CD4-positive, alpha-beta T cell (primary cell): ENCODE data around the gene ITPRIPL2. TPM values are rescaled to one million over a fixed set of nuclear protein-coding genes. Genes with fewer than 3 reads are reported as not detected.

Experiments used
- ATAC-seq: fragments of 200-7000 bp; cut with Tn5 transposase; one replicate; pipeline ENCODE4 v1.10.0; 2022; ENCODE audit warnings: mild to moderate bottlenecking; ENCODE audit not compliant: poor library complexity
- CTCF ChIA-PET: fragments of 350-600 bp; sonication (Branson Sonifier 250); formaldehyde crosslinking; loops from one replicate; lab custom pipeline; 2021; ENCODE audit warnings: antibody characterized with exemption, inconsistent platforms; lab: Charles Lee
- POLR2A ChIA-PET: fragments of 350-600 bp; sonication (Branson Sonifier 250); formaldehyde crosslinking; loops from one replicate; lab custom pipeline; 2021; ENCODE audit warnings: antibody characterized with exemption, inconsistent platforms; lab: Charles Lee
- DNase-seq, 14 experiments: peaks; one replicate each; pipeline ENCODE4 v3.0.0-alpha.2; 2013 to 2020; ENCODE audit warnings: mixed read lengths in 2 of 14
- H3K27ac ChIP-seq, 2 donors: one replicate each; pipeline versions ENCODE4 v1.5.1 to v1.7.0; 2013; ENCODE audit warnings: low read length in 2 of 2, low read depth in 1 of 2, mild to moderate bottlenecking in 1 of 2
- H3K27me3 ChIP-seq, 2 experiments: 1 replicate in 1 of 2; 2 replicates in 1 of 2; pipeline versions ENCODE4 v1.6.1 to v1.7.0; 2013; ENCODE audit warnings: low read length in 2 of 2, control low read depth in 1 of 2, mild to moderate bottlenecking in 1 of 2, moderate library complexity in 1 of 2; ENCODE audit not compliant: insufficient read depth in 2 of 2, control insufficient read depth in 1 of 2
- H3K36me3 ChIP-seq: one replicate; pipeline ENCODE4 v1.6.1; 2013; ENCODE audit warnings: low read length, control low read depth; ENCODE audit not compliant: insufficient read depth
- H3K4me1 ChIP-seq: one replicate; pipeline ENCODE4 v1.6.1; 2013; ENCODE audit warnings: low read length, control low read depth; ENCODE audit not compliant: insufficient read depth
- H3K4me3 ChIP-seq: one replicate; pipeline ENCODE4 v1.5.1; 2013; ENCODE audit warnings: mild to moderate bottlenecking, low read length, moderate library complexity
- H3K9me3 ChIP-seq, 2 experiments: 1 replicate in 1 of 2; 2 replicates in 1 of 2; pipeline versions ENCODE4 v1.6.1 to v1.7.0; 2013; ENCODE audit warnings: low read length in 2 of 2, mild to moderate bottlenecking in 2 of 2, control low read depth in 1 of 2, moderate library complexity in 1 of 2; ENCODE audit not compliant: control insufficient read depth in 1 of 2, insufficient read depth in 1 of 2
- H3K27ac Mint-ChIP-seq: one replicate; pipeline ENCODE4 v1.8.0; 2020; ENCODE audit warnings: mixed read lengths
- H3K27me3 Mint-ChIP-seq: one replicate; pipeline ENCODE4 v1.8.0; 2021; ENCODE audit warnings: mixed read lengths
- H3K36me3 Mint-ChIP-seq: one replicate; pipeline ENCODE4 v1.8.0; 2021; ENCODE audit warnings: low read depth, mixed read lengths
- H3K4me1 Mint-ChIP-seq: one replicate; pipeline ENCODE4 v1.8.0; 2021; ENCODE audit warnings: low read depth, mixed read lengths
- H3K4me3 Mint-ChIP-seq: one replicate; pipeline ENCODE4 v1.8.0; 2020; ENCODE audit warnings: mild to moderate bottlenecking, mixed read lengths
- H3K9me3 Mint-ChIP-seq: one replicate; pipeline ENCODE4 v1.8.0; 2020; ENCODE audit warnings: mixed read lengths
- CTCF ChIP-seq: fragments of 200-600 bp; IDR thresholded peaks from one replicate; pipeline ENCODE4 v1.8.0; 2022; ENCODE audit warnings: antibody characterized with exemption, mild to moderate bottlenecking
- intact Hi-C, 2 experiments: fragments of 100-400 bp; cut with DNase I in 1 of 2; cut with micrococcal nuclease in 1 of 2; formaldehyde crosslinking; loops; one replicate each; pipeline versions ENCODE4 v1.15.1 to v1.9.0; 2023 to 2025; cut with DNase I, micrococcal nuclease
- total RNA-seq, 174 experiments: library from RNA in 2 of 174; stranded (reverse) in 2 of 174; gene quantifications; one replicate each; pipeline ENCODE4 v1.2.3 and lab custom pipeline; 2021 to 2026

The ITPRIPL2 gene
- total RNA-seq, 2 experiments from 2014 or later, result 0.31 to 0.36 TPM

GRCh38 chr16:19083670-19084069 is 30.1 kb upstream of the ITPRIPL2 start:
- peaks cover 7% of the 10 kb centered on the region for H3K27me3 Mint-ChIP-seq
- peaks cover 0 to 10% of the 10 kb centered on the region in 2 experiments for H3K27me3 ChIP-seq
- H3K4me3 ChIP-seq, result no peak overlapping the region
- no peak overlapping the region for H3K27ac Mint-ChIP-seq
- peaks cover 6% of the 10 kb centered on the region for H3K4me1 Mint-ChIP-seq
- no peaks in the 10 kb centered on the region for H3K9me3 Mint-ChIP-seq
- DNase-seq (no peak), ATAC-seq (no peak)
- no peak for TF ChIP-seq CTCF
- ChIA-PET POLR2A (no interaction called here), CTCF (interaction anchor here (3.7 kb wide), 1 partner anchor 419 kb away, joined by 28 read pairs; no protein-coding TSS in a partner anchor)
- H3K4me1 ChIP-seq, result peaks cover 10% of the 10 kb centered on the region
- intact Hi-C loops, result loop anchor here in 1 of 2 experiments (10.0 kb wide), 1 partner anchor 1301 kb away; no protein-coding TSS in a partner anchor
- H3K9me3 ChIP-seq, result no peaks in the 10 kb centered on the region
- no peak overlapping the region for H3K27ac ChIP-seq
- H3K4me3 Mint-ChIP-seq, result no peak overlapping the region
- H3K36me3 Mint-ChIP-seq, result peaks cover 31% of the 10 kb centered on the region
- H3K36me3 ChIP-seq, result peaks cover 9% of the 10 kb centered on the region

GRCh38 chr16:19084139-19084538 is 29.6 kb upstream of the ITPRIPL2 start:
- Mint-ChIP-seq H3K27me3 (peaks cover 7% of the 10 kb centered on the region), H3K9me3 (no peaks in the 10 kb centered on the region), H3K36me3 (peaks cover 27% of the 10 kb centered on the region), H3K27ac (no peak overlapping the region), H3K4me1 (peaks cover 6% of the 10 kb centered on the region), H3K4me3 (no peak overlapping the region)
- DNase-seq (no peak), ATAC-seq (no peak)
- no peak overlapping the region for H3K27ac ChIP-seq
- peaks cover 4% of the 10 kb centered on the region for H3K36me3 ChIP-seq
- no peak overlapping the region for H3K4me3 ChIP-seq
- ChIA-PET CTCF (interaction anchor here (3.7 kb wide), 1 partner anchor 419 kb away, joined by 28 read pairs; no protein-coding TSS in a partner anchor), POLR2A (no interaction called here)
- no peak for TF ChIP-seq CTCF
- intact Hi-C loops, result loop anchor here in 1 of 2 experiments (10.0 kb wide), 1 partner anchor 1301 kb away; no protein-coding TSS in a partner anchor
- H3K9me3 ChIP-seq, result no peaks in the 10 kb centered on the region
- peaks cover 0 to 10% of the 10 kb centered on the region in 2 experiments for H3K27me3 ChIP-seq
- H3K4me1 ChIP-seq, result peaks cover 10% of the 10 kb centered on the region

- CTCF ChIA-PET, result interaction anchor here (3.7 kb wide), 1 partner anchor 418 kb away, joined by 28 read pairs; no protein-coding TSS in a partner anchor
These were observed 28.9 kb upstream of the ITPRIPL2 start for GRCh38 chr16:19084879-19085278.

More at GRCh38 chr16:19084879-19085278, 28.9 kb upstream of the ITPRIPL2 start:
- peaks cover 21% of the 10 kb centered on the region for H3K36me3 Mint-ChIP-seq
- Histone ChIP-seq H3K9me3 (no peaks in the 10 kb centered on the region), H3K36me3 (peaks cover 4% of the 10 kb centered on the region), H3K27me3 (peaks cover 0 to 10% of the 10 kb centered on the region in 2 experiments), H3K27ac (no peak overlapping the region), H3K4me3 (no peak overlapping the region), H3K4me1 (peaks cover 10% of the 10 kb centered on the region)
- DNase-seq (no peak), ATAC-seq (no peak)
- TF ChIP-seq CTCF, result no peak
- intact Hi-C loops, result loop anchor here (5.0 to 10.0 kb wide), 2 partner anchors 802 to 1300 kb away; no protein-coding TSS in a partner anchor
- H3K27ac Mint-ChIP-seq, result no peak overlapping the region
- H3K4me1 Mint-ChIP-seq, result peaks cover 6% of the 10 kb centered on the region
- H3K9me3 Mint-ChIP-seq, result no peaks in the 10 kb centered on the region
- H3K4me3 Mint-ChIP-seq, result no peak overlapping the region
- peaks cover 7% of the 10 kb centered on the region for H3K27me3 Mint-ChIP-seq
- POLR2A ChIA-PET, result interaction anchor here (1.4 kb wide), 1 partner anchor 18 kb away, joined by 4 read pairs; the partner anchor contains the start of gene COQ7
